ENCODE results near the gene ORC3. TPM values are rescaled to one million over a fixed set of nuclear protein-coding genes. Genes with fewer than 3 reads are reported as not detected.

The ORC3 gene
- polyA plus RNA-seq, 1 donor (not counting 4 experiments of a cell fraction or from before 2014, with no cell fraction given) = 37.4 TPM

- FAIRE-seq = no peak
- H3K27me3 ChIP-seq (ENCODE audit: control insufficient read depth, extremely low read depth, insufficient read depth, low read length) = no peaks in the 10 kb centered on the region
- TF ChIP-seq CTCF (optimal IDR thresholded peaks at IDR 0.05 in 1 of 3, IDR thresholded peaks at IDR 0.05 in 1 of 3, conservative IDR thresholded peaks at IDR 0.05 in 1 of 3; ENCODE audit: extremely low read depth in 1 of 3, insufficient read depth in 2 of 3, low read length in 3 of 3) (no peak), EZH2 (IDR thresholded peaks at IDR 0.05; ENCODE audit: low read length) (no peak)
- H3K79me2 ChIP-seq (ENCODE audit: control insufficient read depth, insufficient read depth, low read length) = no peaks in the 10 kb centered on the region
- no peaks in the 10 kb centered on the region for H3K4me1 ChIP-seq (ENCODE audit: control insufficient read depth, extremely low read depth, insufficient read depth, low read length)
- no peaks in the 10 kb centered on the region for H4K20me1 ChIP-seq (ENCODE audit: control insufficient read depth, extremely low read depth, insufficient read depth, low read length)
- H3K4me2 ChIP-seq (ENCODE audit: control insufficient read depth, extremely low read depth, insufficient read depth, low read depth, low read length) = no peak overlapping the region
- H3K9me3 ChIP-seq (ENCODE audit: control insufficient read depth, low read depth, low read length) = no peaks in the 10 kb centered on the region
- no peak for DNase-seq (ENCODE audit: low read depth, low spot score)
- no peak overlapping the region for H3K9ac ChIP-seq (ENCODE audit: control insufficient read depth, extremely low read depth, insufficient read depth, low read length)
- peaks cover 3 to 4% of the 10 kb centered on the region in 2 experiments for H3K36me3 ChIP-seq (ENCODE audit: control insufficient read depth in 2 of 2, extremely low read depth in 1 of 2, insufficient read depth in 2 of 2, low read length in 2 of 2)
- H3K27ac ChIP-seq (ENCODE audit: control insufficient read depth, insufficient read depth, low read length) = no peak overlapping the region
- dilution Hi-C loops (cut with MboI; ENCODE audit: extremely low pct_ligation_motif_present, low sequenced_read_pairs) = no loop called here
- no peak overlapping the region for H2AFZ ChIP-seq (ENCODE audit: control insufficient read depth, low read length)
- H3K9me1 ChIP-seq (ENCODE audit: control insufficient read depth, extremely low read depth, insufficient read depth, low read length) = no peaks in the 10 kb centered on the region
- no peak overlapping the region for H3K4me3 ChIP-seq (ENCODE audit: control insufficient read depth in 2 of 3, extremely low read depth in 1 of 3, insufficient read depth in 2 of 3, low read depth in 1 of 3, low read length in 3 of 3)
Observed at GRCh38 chr6:87641065-87641692, 51.2 kb downstream of the ORC3 start.

GRCh38 chr6:87645080-87645479 is 55.1 kb downstream of the ORC3 start:
- no peaks in the 10 kb centered on the region for H3K79me2 ChIP-seq (ENCODE audit: control insufficient read depth, insufficient read depth, low read length)
- dilution Hi-C loops (cut with MboI; ENCODE audit: extremely low pct_ligation_motif_present, low sequenced_read_pairs) = no loop called here
- H3K27ac ChIP-seq (ENCODE audit: control insufficient read depth, insufficient read depth, low read length) = no peak overlapping the region
- TF ChIP-seq CTCF (optimal IDR thresholded peaks at IDR 0.05 in 1 of 3, IDR thresholded peaks at IDR 0.05 in 1 of 3, conservative IDR thresholded peaks at IDR 0.05 in 1 of 3; ENCODE audit: extremely low read depth in 1 of 3, insufficient read depth in 2 of 3, low read length in 3 of 3) = no peak
- no peak for TF ChIP-seq EZH2 (IDR thresholded peaks at IDR 0.05; ENCODE audit: low read length)
- FAIRE-seq (no peak), DNase-seq (ENCODE audit: low read depth, low spot score) (no peak)
- no peaks in the 10 kb centered on the region for H3K4me1 ChIP-seq (ENCODE audit: control insufficient read depth, extremely low read depth, insufficient read depth, low read length)
- no peaks in the 10 kb centered on the region for H3K9me1 ChIP-seq (ENCODE audit: control insufficient read depth, extremely low read depth, insufficient read depth, low read length)
- no peaks in the 10 kb centered on the region for H3K9me3 ChIP-seq (ENCODE audit: control insufficient read depth, low read depth, low read length)
- no peak overlapping the region for H2AFZ ChIP-seq (ENCODE audit: control insufficient read depth, low read length)
- H3K27me3 ChIP-seq (ENCODE audit: control insufficient read depth, extremely low read depth, insufficient read depth, low read length) = no peaks in the 10 kb centered on the region
- H3K9ac ChIP-seq (ENCODE audit: control insufficient read depth, extremely low read depth, insufficient read depth, low read length) = no peak overlapping the region
- no peaks in the 10 kb centered on the region for H4K20me1 ChIP-seq (ENCODE audit: control insufficient read depth, extremely low read depth, insufficient read depth, low read length)
- H3K4me3 ChIP-seq (ENCODE audit: control insufficient read depth in 2 of 3, extremely low read depth in 1 of 3, insufficient read depth in 2 of 3, low read depth in 1 of 3, low read length in 3 of 3) = no peak overlapping the region
- no peaks in the 10 kb centered on the region for H3K36me3 ChIP-seq (ENCODE audit: control insufficient read depth in 2 of 2, extremely low read depth in 1 of 2, insufficient read depth in 2 of 2, low read length in 2 of 2)
- no peak overlapping the region for H3K4me2 ChIP-seq (ENCODE audit: control insufficient read depth, extremely low read depth, insufficient read depth, low read depth, low read length)

Data from keratinocyte (primary cell).